Prostate gland (tissue), 2 donors: ENCODE measurements around the gene ARFGAP3.

Experiments
- POLR2AphosphoS5 ChIP-seq: sonication (generic); formaldehyde crosslinking; IDR thresholded peaks from one replicate; pipeline ENCODE4 v1.6.1; 2017; ENCODE audit warnings: antibody characterized with exemption
- TF ChIP-seq, protein P1 (sequence below), 4 experiments: fragments of 200-600 bp in 2 of 4; fragments of 450-650 bp in 2 of 4; sonication (generic) in 2 of 4; IDR thresholded peaks; 1 replicate in 3 of 4; 2 replicates in 1 of 4; pipeline ENCODE4 v1.5.1; 2016 to 2019; ENCODE audit warnings: antibody characterized with exemption in 4 of 4, mild to moderate bottlenecking in 2 of 4, moderate library complexity in 2 of 4

DNA sequence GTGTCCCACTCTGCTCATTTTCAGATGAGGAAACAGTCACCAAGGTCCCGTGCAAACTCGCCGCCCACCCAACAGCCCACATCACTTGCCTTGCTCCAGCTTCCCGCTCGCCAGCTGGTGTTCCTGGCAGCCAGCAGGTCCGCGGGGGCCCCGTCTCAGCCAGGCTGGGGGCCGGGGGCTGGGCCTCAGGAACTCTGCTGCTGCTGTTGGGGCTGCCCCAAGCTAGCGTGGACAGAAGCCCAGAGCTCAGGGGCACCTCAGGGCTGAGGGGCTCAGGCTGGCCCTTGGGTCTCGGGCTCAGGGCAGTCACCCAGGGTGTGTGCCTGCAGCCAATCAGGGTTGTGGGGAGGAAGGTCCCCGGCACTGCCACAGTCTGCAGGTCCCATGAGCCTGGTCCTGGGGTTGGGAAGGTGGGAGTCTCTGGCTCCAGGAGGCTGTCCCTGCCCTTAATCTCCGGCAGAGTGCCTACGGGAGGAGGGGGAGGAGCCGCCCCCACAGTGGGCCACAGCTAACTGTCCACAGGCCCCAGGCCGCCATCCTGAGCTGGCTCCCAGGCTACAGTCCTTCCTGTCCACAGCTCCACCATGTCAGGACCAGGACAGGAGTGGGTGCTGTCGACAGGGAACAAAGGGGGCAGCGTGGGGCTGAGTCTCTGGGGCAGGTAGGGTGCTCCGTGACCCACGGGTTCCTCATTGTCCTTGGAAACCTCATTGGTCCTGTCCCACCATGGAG lies 65.2 kb downstream of the ARFGAP3 start:
- TF ChIP-seq, protein P1, sequence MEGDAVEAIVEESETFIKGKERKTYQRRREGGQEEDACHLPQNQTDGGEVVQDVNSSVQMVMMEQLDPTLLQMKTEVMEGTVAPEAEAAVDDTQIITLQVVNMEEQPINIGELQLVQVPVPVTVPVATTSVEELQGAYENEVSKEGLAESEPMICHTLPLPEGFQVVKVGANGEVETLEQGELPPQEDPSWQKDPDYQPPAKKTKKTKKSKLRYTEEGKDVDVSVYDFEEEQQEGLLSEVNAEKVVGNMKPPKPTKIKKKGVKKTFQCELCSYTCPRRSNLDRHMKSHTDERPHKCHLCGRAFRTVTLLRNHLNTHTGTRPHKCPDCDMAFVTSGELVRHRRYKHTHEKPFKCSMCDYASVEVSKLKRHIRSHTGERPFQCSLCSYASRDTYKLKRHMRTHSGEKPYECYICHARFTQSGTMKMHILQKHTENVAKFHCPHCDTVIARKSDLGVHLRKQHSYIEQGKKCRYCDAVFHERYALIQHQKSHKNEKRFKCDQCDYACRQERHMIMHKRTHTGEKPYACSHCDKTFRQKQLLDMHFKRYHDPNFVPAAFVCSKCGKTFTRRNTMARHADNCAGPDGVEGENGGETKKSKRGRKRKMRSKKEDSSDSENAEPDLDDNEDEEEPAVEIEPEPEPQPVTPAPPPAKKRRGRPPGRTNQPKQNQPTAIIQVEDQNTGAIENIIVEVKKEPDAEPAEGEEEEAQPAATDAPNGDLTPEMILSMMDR (IDR thresholded peaks at IDR 0.05), result no peak
- TF ChIP-seq POLR2AphosphoS5, result no peak
